ENCODE measurements around the gene LINC01488. TPM values are rescaled to one million over a fixed set of nuclear protein-coding genes. Genes with fewer than 3 reads are reported as not detected.

Gene LINC01488
- total and polyA plus RNA-seq, 7 donors = 0.36 TPM; not detected in 6

DNA sequence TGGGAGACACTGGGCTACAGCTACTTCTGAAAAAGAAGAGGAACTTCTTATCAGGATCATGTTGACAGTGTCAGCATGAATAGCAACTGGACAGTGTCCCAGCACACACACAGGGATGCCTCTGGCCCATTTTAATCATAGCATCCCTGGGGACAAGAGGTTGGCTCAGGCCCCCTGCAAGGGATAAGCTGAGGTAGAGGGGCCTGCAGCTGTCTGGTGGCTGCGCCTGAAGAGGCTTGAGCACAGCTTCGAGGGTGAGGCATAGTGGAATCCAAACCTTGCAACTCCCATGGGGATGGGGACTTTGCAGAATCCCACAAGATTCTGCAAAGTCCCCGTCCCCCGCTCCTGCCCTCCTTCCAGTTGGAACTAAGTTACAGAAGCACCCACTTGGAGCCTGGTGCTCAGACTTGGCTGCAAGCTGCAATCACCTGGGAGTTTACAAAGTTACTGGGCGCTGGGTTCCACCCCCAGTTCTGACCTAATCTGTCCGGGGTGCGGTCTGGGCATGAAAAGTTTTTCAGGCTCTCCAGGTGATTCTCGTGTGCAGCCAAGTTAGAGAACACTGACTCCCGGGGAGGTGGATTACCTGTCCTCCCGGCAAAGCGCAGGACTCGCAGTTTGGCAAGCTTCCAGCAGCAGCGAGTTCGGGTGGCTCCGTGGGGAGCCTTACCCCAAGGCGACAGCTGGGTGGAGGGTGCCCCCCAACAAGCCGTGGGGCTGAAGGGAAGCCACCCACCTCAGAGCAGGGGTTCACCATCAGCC, 16.0 kb upstream of the LINC01488 start:
- DNase-seq = no peak
- Histone ChIP-seq H3K36me3 (no peaks in the 10 kb centered on the region), H3K4me1 (peaks cover 0 to 17% (median 12%) of the 10 kb centered on the region in 4 donors), H3K27me3 (no peaks in the 10 kb centered on the region), H3K4me3 (no peak overlapping the region), H3K9me3 (peaks cover 0 to 6% (median 2%) of the 10 kb centered on the region in 4 donors), H3K27ac (no peak overlapping the region)
- intact Hi-C loops (cut with DNase I) = no loop called here
- WGBS, 2 donors = 29 to 75% methylated on average over 17 of the region's 17 CpGs
- no peak for TF ChIP-seq POLR2AphosphoS5 (IDR thresholded peaks at IDR 0.05)
- TF ChIP-seq, protein P1, sequence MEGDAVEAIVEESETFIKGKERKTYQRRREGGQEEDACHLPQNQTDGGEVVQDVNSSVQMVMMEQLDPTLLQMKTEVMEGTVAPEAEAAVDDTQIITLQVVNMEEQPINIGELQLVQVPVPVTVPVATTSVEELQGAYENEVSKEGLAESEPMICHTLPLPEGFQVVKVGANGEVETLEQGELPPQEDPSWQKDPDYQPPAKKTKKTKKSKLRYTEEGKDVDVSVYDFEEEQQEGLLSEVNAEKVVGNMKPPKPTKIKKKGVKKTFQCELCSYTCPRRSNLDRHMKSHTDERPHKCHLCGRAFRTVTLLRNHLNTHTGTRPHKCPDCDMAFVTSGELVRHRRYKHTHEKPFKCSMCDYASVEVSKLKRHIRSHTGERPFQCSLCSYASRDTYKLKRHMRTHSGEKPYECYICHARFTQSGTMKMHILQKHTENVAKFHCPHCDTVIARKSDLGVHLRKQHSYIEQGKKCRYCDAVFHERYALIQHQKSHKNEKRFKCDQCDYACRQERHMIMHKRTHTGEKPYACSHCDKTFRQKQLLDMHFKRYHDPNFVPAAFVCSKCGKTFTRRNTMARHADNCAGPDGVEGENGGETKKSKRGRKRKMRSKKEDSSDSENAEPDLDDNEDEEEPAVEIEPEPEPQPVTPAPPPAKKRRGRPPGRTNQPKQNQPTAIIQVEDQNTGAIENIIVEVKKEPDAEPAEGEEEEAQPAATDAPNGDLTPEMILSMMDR (IDR thresholded peaks at IDR 0.05) = no peak
- TF ChIP-seq POLR2A (IDR thresholded peaks at IDR 0.05) = no peak
- no peak for TF ChIP-seq EP300 (IDR thresholded peaks at IDR 0.05)

DNA sequence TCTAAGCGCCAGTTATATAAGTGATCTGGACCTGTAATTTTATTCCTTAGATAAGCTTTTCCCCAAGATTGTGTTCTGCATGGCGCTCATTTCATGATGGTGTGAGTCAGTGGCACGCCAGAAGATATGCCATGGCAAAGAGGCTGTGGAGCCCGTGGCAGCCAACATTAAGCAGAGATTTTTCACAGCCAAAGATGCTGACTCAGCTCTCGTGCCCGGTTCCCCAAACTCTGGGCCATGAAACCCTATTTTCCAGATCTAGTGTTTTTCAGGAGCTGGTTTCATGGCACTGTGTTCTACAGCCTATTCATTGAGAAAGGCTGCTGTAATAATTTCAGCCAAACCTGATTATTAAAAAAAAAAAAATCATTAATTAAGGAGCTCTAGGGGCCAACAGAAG, 15.4 kb upstream of the LINC01488 start:
- no peak overlapping the region for H3K27ac ChIP-seq
- DNase-seq = no peak
- H3K4me1 ChIP-seq = peaks cover 0 to 17% (median 12%) of the 10 kb centered on the region in 4 donors
- no peaks in the 10 kb centered on the region for H3K36me3 ChIP-seq
- H3K9me3 ChIP-seq = peaks cover 0 to 2% (median 0%) of the 10 kb centered on the region in 4 donors
- H3K27me3 ChIP-seq = no peaks in the 10 kb centered on the region
- no peak overlapping the region for H3K4me3 ChIP-seq
- 78 to 79% methylated on average over 6 of the region's 6 CpGs for WGBS, 2 donors
- intact Hi-C loops (cut with DNase I) = no loop called here
- TF ChIP-seq POLR2AphosphoS5 (IDR thresholded peaks at IDR 0.05) = no peak
- TF ChIP-seq EP300 (IDR thresholded peaks at IDR 0.05) = no peak
- no peak for TF ChIP-seq POLR2A (IDR thresholded peaks at IDR 0.05)
- TF ChIP-seq, protein P1 (IDR thresholded peaks at IDR 0.05) = no peak

DNA sequence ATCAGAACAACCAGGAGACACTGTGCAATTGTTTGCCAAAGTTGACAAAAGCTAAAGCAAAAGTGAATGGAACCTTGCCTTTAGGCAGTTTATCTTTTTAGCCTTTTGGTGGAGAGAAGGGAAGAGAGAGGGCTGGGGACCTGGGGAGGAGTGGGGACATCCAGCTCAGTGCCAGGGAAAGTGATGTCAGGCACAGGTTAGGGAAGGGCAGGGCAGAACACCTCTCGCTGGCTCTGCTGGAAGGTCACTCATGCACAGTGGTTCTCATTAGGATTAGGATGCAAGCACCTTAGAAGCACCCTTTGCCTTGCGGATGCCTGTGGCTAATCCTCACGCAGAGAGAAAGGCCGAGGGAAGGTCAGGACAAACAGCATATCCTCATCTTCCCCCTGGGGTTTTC, 14.3 kb upstream of the LINC01488 start:
- 91 to 92% methylated on average over 4 of the region's 4 CpGs for WGBS, 2 donors
- no peak for DNase-seq
- intact Hi-C loops (cut with DNase I) = no loop called here
- peaks cover 0 to 23% (median 12%) of the 10 kb centered on the region in 4 donors for H3K4me1 ChIP-seq
- no peaks in the 10 kb centered on the region for H3K9me3 ChIP-seq
- no peak overlapping the region for H3K27ac ChIP-seq
- H3K36me3 ChIP-seq = no peaks in the 10 kb centered on the region
- no peak overlapping the region for H3K4me3 ChIP-seq
- no peaks in the 10 kb centered on the region for H3K27me3 ChIP-seq
- TF ChIP-seq, protein P1 (IDR thresholded peaks at IDR 0.05) = no peak
- TF ChIP-seq POLR2AphosphoS5 (IDR thresholded peaks at IDR 0.05) = no peak

DNA sequence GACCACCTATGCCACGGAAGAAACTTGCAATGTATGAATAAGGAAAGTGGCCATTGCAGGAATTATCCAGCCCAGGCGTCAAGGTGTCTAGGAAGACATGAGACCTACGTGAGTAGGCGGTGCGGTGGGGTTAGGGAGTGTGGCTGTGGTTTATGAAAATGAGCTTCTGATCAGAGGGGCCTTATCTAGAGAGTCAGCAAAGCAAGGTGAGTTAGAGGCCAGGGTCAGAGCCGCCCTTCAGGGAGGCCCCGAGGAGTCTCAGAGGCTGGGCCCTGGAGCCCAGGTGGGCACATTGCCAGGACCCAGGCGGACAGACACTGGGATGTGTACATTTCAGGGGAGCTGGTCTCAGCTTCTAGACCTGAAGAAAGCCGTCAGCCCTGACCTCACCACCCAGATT, 13.8 kb upstream of the LINC01488 start:
- Histone ChIP-seq H3K27me3 (peaks cover 0 to under 1% (median 0%) of the 10 kb centered on the region in 3 donors), H3K36me3 (no peaks in the 10 kb centered on the region), H3K27ac (no peak overlapping the region), H3K4me1 (peaks cover 0 to 21% (median 12%) of the 10 kb centered on the region in 4 donors), H3K4me3 (no peak overlapping the region), H3K9me3 (no peaks in the 10 kb centered on the region)
- intact Hi-C loops (cut with DNase I) = no loop called here
- DNase-seq = no peak
- WGBS, 2 donors = 78 to 82% methylated on average over 9 of the region's 9 CpGs
- TF ChIP-seq, protein P1 (IDR thresholded peaks at IDR 0.05) = no peak
- TF ChIP-seq POLR2A (IDR thresholded peaks at IDR 0.05) (no peak), EP300 (IDR thresholded peaks at IDR 0.05) (no peak)

Measured in sigmoid colon (tissue), 7 donors.